HG02943 (cell line): ENCODE measurements around the gene NEU2.
A peak's percentile ranks its signal among the peaks of the same experiment; 100 is the strongest.

ENCODE experiments used
- ATAC-seq: cut with Tn5 transposase; IDR thresholded peaks from one replicate; pipeline ENCODE4 v1.9.1; 2021; ENCODE audit warnings: mild to moderate bottlenecking, low read depth, moderate library complexity; ENCODE audit not compliant: unreplicated experiment

NEU2 gene

DNA sequence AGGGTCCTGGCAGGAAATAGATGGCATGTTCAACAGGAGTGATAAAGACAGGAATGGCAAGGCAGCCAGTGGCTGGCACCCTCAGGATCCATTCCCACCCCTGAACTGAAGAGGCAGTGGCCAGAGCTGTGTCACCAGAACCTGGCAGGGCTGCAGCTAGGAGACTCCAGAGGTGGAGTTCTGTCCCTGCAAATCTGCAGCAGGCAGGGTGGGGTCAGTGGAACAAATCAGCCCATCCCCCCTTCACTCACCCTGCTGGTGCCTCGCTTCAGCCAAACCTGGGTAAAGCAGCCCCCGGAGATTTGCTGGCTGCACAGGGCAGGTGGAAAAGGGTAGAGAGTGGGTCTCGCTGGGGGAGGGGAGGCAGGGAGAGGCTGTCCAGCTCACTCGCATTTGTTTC, 40.4 kb downstream of the NEU2 start:
- ATAC-seq: no peak

DNA sequence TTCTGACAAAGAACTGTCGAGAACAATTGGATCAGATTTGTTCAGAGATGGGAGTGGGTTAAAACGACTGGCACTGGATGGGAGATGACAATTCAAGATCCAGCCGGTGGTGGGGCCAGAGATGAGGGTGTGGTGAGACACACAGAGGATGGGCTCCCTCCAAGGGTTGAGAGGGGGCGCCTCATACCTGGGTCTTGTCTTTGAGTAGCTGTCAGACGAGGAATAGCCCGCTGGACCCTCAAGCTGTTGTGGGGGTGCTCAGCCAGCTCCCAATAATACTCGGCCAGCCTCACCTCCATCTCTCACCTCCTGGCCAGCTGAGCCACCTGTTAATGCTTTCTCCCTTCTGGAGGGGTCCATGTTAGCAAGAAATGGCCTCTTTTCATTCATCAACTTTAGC, 41.6 kb downstream of the NEU2 start:
- ATAC-seq: no peak

- ATAC-seq: peak; percentile 33
Measured at GRCh38 chr2:233075141-233075965, 42.9 kb downstream of the NEU2 start.

- ATAC-seq: peak; percentile 46
Measured at GRCh38 chr2:233075966-233076339, 43.5 kb downstream of the NEU2 start.

DNA sequence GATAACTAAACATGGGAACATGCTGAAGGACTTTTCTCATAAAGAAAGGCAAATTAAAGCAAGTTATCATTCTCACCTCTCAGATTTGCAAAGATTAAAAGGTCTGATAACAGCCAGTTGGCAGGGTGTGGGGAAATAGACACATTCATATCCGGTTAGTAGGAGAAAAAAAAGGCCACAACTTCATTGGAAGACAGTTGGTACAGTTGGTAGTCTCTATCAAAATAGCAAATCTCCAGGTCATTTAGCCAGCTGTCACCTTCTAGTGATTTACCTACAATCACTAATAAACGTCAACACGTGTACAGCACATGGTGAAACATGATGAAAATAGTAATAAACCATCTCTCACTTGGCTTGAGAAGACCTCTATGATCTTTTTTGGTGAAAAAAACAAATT, 44.3 kb downstream of the NEU2 start:
- no peak for ATAC-seq

GRCh38 chr2:233079473-233079877, 47.0 kb downstream of the NEU2 start:
- ATAC-seq: peak; percentile 39

GRCh38 chr2:233079953-233080835, 47.7 kb downstream of the NEU2 start:
- ATAC-seq: no peak

- no peak for ATAC-seq
Measured at GRCh38 chr2:233080836-233081229, 48.4 kb downstream of the NEU2 start.

DNA sequence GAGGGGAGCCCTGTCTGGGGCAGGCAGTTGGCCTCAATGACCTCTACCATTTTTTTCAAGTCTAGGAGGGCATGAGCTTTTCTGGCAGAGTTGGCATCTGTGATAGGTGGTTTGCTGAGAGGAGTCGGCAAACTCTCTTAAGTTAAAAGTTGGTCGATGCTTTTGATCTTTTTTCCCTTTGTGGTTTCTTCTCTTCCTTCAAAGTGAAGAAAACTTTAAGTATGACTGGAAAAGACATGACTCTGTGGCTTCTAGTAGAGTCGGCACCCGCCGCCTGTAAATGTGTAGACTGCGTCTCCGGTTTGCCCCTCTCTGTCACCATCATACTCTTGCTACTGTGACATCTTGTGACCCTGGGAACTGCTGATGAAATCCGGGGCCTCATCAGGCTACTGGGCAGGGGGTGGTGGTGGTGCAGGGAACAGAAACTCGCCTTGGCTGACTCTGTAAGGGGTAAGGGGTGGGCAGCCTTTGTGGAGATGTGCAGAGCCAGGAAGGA, 48.8 kb downstream of the NEU2 start:
- no peak for ATAC-seq

DNA sequence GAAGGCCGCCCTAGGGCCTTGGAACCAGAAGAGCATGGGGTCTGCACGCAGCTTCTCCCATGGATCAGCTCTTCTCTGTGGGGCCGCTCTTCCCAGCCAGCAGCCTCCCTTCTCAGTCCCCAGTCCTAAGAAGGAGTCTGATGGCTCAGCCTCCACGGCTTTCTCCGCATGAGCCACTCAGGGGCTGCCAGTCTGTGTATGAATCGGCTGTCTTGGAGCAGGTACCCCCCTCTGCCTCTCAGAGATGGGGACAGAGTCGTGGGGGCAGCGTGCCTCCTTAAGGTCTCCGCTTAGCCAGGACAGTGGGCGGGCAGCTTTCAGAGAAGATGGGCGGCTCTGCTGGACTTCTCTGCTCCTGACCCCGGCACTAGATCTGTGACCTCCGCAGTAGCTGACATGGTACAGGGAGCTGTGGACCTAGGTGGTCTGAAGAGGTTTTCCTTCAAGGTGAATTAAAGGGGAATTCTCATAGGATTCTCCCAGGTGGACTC, 49.3 kb downstream of the NEU2 start:
- peak; percentile 1 for ATAC-seq

GRCh38 chr2:233082222-233082930, 49.9 kb downstream of the NEU2 start:
- peak; percentile 39 for ATAC-seq

DNA sequence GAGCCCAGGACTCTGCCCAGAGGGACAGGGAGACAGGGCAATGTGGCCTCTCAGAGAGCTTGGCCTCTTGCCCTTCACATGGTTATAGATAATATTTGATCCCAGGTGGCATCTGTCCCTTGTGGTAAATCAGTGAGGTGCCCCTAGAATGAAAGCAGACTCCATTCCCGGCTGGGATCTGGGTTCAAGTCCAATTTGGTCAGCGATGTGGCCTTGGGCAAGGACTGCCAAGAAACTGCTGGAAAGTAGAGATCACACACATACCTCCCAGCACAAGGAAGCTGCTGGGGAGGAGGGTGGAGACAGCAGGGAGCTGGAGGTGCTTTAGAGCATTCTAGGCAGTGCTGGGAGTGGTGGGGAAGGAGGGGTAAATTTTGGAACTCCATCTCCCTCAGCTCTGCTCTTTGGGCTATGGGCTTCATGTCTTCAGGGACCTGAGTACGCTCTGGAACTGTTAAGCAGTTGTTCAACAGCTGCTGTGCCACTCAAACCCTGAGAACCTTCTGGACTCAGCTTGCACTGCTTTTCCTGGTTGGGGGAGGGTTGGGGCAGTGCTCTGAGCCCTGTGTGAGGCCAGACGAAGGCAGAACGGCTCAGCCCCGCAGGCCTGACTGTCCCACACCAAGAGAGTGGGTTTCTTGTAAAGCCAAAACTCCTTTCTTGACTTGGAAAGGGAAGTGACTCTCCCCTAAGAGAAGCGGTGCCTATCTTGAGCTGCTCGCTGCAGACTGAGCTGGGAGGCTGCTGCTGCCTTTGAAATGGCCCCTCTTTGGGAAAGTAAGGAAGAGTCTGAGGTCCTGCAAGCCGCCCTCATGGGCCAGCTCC, 50.7 kb downstream of the NEU2 start:
- no peak for ATAC-seq

- no peak for ATAC-seq
Measured at GRCh38 chr2:233083782-233084181, 51.3 kb downstream of the NEU2 start.

- no peak for ATAC-seq
Measured at GRCh38 chr2:233084488-233084887, 52.0 kb downstream of the NEU2 start.
